ENCODE data around the gene SCT.

DNA sequence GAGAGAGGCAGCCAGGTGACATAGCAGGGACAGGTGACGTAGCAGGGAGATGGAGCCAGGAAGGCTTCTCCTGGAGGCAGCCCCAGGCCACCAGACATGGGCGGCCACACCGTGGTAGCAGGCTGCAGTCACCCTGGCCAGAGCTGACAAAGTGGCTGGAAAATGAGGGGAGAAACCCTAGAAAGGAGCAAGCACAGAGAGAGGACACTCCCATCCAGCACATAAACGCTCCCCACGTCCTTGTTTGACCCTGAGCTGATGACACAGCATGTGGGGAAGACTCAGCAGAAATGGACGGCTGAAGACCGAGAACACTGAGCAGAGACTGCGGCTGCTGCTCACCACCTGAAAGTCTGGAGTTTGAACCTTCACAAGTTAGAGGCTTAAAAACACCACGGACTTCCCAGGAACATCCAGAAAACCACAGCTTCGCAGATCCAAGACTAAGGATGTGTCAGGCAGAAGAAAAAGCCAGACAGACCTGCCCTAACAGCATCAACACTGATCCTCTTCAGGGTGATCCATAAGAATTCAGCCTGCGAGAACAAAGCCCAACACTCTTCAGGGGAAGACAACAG, 38.8 kb upstream of the SCT start:
- TF ChIP-seq CTCF (IDR thresholded peaks at IDR 0.05), result no peak
- no peak for TF ChIP-seq POLR2A (IDR thresholded peaks at IDR 0.05)

Measured in body of pancreas (tissue), 4 donors.